Cardiac fibroblast (primary cell): Measurements from ENCODE around the gene PCGF3.
"Not testable (repeated sequence)": the region's sequence is repeated elsewhere in the genome, so short reads cannot be mapped to it uniquely, and the experiment has no call there.

Experiments used
- DNase-seq, 2 donors: peaks; one replicate each; pipeline versions ENCODE4 v3.0.0 to v3.0.0-alpha.2; 2010; ENCODE audit warnings: low read depth in 2 of 2
- H3K4me3 ChIP-seq, 2 donors: replicated peaks in 1 of 2; 1 replicate in 1 of 2; 2 replicates in 1 of 2; pipeline ENCODE4 v1.5.1; 2011; ENCODE audit warnings: low read depth in 2 of 2, low read length in 2 of 2, mild to moderate bottlenecking in 2 of 2, moderate library complexity in 1 of 2
- CTCF ChIP-seq: IDR thresholded peaks from one replicate; pipeline ENCODE4 v1.5.1; 2011; ENCODE audit warnings: low read depth, mild to moderate bottlenecking, low read length, inconsistent platforms

The PCGF3 gene

GRCh38 chr4:688854-689681 lies 16.6 kb upstream of the PCGF3 start, which contains the start of gene SLC49A3:
SLC49A3 (minus strand) TSS chr4:689151; CDS start chr4:689127, 24 bp downstream.
- H3K4me3 ChIP-seq, result peak within 1 kb of the TSS; percentile 37 to 47
- no peak for TF ChIP-seq CTCF
- no peak for DNase-seq

DNA sequence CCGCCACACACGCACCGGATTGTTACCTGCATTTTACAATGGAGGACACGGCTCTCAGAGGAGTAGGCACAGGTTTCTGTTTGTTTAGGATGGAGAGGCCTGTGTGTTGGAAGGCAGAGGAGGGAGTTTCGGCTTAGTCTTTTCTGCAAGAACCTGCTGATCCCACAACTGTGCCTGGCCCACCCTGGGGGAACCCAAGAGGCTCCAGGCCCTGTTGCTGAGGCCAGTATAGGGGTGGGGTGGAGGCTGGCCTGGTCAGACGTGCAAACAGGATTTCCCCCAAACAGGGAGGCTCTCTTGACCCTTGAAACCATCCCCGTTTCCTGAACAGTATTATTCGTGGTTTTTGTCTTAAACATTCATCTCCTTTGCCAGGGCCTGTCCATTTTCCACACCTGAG lies 15.9 kb upstream of the PCGF3 start:
- H3K4me3 ChIP-seq, result no peak overlapping the region
- no peak for TF ChIP-seq CTCF
- no peak for DNase-seq

- H3K4me3 ChIP-seq, result no peak overlapping the region
- no peak for DNase-seq
- no peak for TF ChIP-seq CTCF
These were observed 12.7 kb upstream of the PCGF3 start for GRCh38 chr4:692771-693554.

DNA sequence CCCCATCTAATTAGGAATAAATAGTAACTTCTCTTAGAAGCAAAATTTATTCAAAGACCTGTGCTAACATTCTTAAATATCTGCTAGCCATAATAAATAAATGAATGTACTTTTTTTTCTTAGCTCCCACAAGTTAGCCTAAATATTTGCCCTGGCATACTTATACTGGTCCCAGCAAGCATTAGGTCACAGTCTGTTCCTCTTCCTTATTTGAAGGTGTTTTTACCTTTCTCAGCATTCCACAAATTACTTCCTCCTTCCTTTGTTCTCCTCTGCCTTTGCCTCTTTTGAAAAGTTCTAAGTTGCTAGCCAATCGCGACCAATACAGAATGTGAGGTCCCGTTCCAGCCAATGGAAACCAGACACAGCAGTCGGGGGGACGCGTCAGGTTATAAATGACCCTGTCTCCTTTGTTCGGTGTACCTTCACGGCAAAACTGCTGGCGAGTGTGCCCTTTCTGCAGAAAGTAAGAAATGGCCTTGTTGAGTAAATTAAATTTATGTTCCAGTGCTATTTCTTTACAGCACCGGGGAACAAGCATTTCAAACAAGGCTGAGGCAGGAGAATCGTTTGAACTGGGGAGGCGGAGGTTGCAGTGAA lies 11.2 kb upstream of the PCGF3 start:
- not testable (repeated sequence) for DNase-seq

DNA sequence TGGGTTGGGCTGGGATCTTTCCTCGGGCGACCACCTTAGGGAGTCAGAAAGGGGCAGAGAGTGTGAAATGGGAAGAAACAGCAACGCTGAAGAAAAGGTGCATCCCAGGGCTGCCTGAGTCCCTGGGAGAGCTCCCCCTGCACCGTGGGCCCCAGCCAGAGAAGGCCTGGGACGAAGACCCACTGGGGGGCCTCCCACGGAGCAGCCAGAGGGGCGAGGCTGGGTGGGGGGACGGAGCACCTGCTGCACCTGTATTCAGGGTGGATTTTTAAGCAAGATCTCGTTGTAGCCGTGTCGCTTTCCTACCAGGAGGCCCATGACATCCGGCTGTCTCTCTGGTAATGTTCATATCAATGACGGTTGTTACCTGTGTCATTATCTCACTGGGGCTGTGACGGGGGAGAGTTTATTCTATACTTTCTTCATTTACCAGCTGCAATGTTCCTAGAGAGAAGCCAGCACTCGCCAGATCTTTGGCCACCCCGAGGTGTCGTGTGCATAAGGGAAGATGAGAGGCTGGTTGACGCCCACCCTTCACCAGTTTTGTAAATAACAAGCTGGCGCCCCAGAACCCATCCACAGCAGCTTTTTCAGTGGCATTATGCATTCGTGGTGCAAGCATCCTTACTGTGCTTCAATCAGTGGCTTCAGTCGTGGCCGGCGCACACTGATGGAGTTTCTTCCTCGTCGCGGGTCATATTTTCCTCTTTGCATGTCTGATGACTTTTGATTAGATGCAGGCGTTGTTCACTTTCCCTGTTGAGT lies 5.6 kb upstream of the PCGF3 start:
- no peak for DNase-seq
- peak overlapping the region in 1 of 2 donors; percentile 21 for H3K4me3 ChIP-seq
- no peak for TF ChIP-seq CTCF

More for the DNA sequence above, 11.2 kb upstream of the PCGF3 start:
- not testable (repeated sequence) for H3K4me3 ChIP-seq

DNA sequence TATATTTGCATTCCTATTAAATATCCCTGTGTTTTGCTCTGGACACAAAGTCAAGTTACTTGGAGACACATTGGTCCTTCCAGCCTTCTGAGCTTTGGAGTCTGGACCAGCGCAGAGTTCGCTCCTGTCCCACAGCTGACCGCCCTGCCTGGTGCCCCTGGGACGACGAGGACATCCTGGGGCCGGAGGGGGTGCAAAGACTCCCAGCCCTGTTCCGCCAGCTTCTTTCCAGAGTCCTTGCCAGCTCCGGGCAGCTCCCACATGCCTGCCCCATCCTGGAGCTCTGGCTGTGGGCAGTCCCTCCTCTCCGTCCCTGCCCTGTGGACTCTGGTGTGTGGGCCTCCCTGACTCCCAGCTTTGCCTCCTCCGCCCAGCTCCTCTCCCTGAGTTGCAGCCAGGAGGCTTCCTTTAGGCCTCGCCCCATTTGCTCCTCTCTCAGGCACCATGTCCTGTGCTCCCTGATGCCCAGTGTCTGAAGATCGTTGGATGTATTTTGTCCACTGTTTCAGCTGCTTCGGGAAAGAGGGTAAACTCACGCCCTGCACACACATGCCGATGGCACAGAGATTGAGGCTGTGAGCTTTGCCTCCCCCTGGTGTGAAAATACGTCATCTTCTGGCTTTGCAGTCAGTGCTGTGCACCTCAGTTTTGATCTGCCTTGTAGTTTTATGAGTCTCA lies 4.9 kb upstream of the PCGF3 start:
- no peak overlapping the region for H3K4me3 ChIP-seq
- no peak for TF ChIP-seq CTCF
- DNase-seq, result no peak
